HG03354 (cell line): ENCODE measurements around the gene NR2F6.

Experiments used
- ATAC-seq: cut with Tn5 transposase; IDR thresholded peaks from one replicate; pipeline ENCODE4 v1.9.1; 2021; ENCODE audit warnings: mild to moderate bottlenecking; ENCODE audit not compliant: unreplicated experiment, poor library complexity, severe bottlenecking

Gene NR2F6

DNA sequence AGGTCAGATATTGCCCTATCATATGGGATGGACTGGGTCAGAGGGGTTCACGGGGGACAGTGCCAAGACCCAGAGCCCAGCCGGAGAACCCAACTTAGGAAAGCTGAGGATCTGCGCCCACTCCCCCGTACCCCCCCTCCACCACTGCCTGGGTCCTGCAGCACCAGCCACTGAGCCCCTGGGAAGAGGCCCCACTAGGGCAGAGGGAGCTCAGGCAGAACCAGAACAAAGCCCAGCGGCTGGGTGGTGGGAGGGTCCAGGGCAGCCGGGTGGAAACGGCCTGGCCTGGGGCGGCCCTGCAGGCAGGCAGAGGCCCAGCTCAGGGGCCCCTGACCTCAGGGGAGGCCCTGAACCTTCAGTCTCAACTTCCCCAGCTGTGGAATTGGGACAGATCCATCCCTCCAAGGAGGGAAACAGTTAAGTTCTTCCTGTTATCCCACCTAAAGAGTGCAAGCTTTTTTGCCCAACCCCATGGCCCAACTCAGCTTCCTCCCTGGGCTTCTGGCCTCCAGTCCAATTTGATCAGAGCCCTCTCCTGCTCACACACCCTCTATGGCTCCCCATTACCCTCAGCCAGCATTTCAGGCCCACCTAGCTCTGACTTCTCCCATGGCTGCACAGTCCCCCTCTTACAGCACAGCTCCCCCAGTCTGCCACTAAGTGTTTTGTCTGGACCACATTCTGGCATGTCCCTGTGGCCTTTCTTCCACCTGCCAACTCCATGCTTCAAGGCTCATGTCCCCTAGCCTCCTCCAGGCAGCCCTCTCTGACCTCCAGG, 3.1 kb downstream of the NR2F6 start:
- no peak for ATAC-seq

- ATAC-seq, result no peak
These were observed 4.8 kb downstream of the NR2F6 start for GRCh38 chr19:17240826-17241399.

- no peak for ATAC-seq
These were observed 5.5 kb downstream of the NR2F6 start for GRCh38 chr19:17240062-17240752.

- ATAC-seq, result no peak
These were observed 7.7 kb downstream of the NR2F6 start for GRCh38 chr19:17237747-17238706.

- ATAC-seq, result no peak
These were observed 8.7 kb downstream of the NR2F6 start for GRCh38 chr19:17236811-17237543.

GRCh38 chr19:17235971-17236777, 9.5 kb downstream of the NR2F6 start:
- ATAC-seq, result no peak

GRCh38 chr19:17235300-17235970, 10.3 kb downstream of the NR2F6 start:
- ATAC-seq, result peak; percentile 65

GRCh38 chr19:17234911-17235299, 10.8 kb downstream of the NR2F6 start:
- ATAC-seq, result peak; percentile 50

GRCh38 chr19:17232258-17232657, 13.5 kb downstream of the NR2F6 start:
- ATAC-seq, result no peak

DNA sequence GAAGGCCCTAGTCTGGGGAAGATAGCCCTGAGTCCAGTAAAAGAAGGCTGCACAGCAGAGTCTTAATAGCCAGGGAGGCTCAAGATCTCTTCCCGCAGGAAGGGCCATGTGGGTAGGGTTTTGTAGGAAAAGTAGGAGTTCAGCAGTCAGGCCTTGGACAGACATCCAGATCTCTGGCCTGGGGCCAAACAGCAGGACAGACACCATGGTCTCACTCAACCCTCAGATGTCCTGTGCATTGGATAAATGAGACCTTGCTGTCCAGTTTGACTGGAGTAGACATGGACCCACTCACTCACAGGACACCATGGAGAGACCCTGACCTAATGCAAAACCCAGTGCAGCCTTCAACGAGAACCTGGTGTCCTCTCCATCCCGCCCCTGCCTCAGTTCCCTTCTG, 15.8 kb downstream of the NR2F6 start:
- no peak for ATAC-seq

DNA sequence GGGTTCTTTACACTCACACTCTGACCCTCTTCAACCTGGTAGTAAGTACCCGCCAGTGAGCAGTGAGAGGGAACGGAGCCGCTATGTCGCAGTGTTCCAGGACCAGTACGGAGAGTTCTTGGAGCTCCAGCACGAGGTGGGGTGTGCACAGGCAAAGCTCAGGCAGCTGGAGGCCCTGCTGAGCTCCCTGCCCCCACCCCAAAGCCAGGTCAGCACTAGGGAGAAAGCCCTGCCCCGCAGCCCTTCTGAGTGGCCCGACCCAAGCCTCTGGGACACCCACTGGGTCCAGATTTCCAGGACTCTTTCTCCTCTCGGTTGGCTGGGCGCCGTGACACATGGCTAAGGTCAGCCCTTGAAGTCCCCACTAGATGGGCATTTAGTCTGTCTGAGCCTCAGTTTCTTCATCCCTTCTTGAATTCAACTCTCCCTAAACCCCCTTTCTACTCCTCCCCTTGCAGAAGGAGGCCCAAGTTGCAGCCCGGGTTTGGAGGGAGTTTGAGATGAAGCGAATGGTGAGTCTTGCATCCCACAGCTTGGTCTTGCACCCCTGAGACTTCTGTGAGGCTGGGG, 17.8 kb downstream of the NR2F6 start:
- no peak for ATAC-seq

- peak; percentile 93 for ATAC-seq
These were observed 19.5 kb downstream of the NR2F6 start, which contains the start of gene OCEL1 for GRCh38 chr19:17226002-17226933. Gene OCEL1 (plus strand): TSS chr19:17226226. CDS start chr19:17226248, 22 bp downstream.

DNA sequence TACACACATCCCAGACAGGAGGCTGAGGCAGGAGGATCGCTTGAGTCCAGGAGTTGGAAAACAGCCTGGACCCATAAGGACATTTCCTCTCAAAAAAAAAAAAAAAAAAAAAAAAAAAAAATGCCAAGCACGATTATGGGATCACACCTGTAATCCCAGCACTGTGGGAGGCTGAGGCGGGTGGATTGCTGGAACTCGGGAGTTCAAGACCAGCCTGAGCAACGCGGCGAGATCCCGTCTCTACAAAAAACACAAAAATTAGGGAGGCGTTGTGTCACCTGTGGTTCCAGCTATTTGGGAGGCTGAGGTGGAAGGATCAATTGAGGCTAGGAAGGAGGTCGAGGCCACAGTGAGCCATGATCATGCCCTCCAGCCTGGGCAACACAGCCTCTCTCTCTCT, 20.7 kb downstream of the NR2F6 start:
- no peak for ATAC-seq

DNA sequence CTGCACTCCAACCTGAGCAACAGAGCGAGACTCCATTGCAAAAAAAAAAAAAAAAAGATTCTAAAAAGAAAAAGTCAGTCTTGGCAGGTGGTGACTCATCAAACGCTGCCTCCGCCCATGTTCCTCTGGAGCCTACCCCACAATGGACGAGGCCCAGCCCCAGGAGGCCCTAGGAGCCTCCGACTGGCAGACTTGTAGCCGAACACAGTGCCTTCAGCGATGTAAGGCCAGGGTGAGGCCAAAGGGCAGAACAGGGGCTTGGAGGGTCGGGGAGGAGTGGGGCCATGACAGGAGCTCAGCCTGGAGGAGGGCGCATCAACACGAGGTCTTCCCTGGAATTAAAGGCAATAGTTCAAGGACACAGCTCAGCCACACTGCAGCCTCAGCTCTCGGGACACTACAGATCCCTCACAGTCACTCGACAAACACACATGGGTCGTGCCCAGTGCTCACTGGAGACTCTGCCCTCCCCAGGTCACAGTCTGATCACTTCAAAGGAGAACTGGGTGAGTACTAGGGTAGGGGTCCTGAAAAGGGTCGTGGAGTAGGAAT, 25.4 kb downstream of the NR2F6 start:
- no peak for ATAC-seq

DNA sequence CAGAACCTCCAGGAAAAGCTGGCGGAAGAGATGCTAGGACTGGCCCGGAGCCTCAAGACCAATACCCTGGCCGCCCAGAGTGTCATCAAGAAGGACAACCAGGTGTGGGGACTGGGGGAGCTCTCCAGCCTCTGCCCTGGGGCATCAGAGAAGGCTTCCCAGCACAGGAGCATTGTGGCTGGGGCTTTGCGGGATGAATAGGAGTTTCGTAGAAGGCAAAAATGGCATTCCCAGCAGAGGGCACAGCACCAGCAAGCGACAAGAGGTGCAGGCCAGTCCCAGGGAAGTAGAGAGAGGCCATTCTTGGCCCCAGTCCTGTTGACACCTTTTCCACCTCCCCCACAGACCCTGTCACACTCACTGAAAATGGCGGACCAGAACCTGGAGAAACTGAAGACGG, 26.4 kb downstream of the NR2F6 start:
- ATAC-seq, result no peak

- no peak for ATAC-seq
These were observed 29.6 kb downstream of the NR2F6 start for GRCh38 chr19:17216058-17216670.
